ENCODE data around the gene ANKRD40.
"Not testable (repeated sequence)": the region's sequence is repeated elsewhere in the genome, so short reads cannot be mapped to it uniquely, and the experiment has no call there.

The ANKRD40 gene

DNA sequence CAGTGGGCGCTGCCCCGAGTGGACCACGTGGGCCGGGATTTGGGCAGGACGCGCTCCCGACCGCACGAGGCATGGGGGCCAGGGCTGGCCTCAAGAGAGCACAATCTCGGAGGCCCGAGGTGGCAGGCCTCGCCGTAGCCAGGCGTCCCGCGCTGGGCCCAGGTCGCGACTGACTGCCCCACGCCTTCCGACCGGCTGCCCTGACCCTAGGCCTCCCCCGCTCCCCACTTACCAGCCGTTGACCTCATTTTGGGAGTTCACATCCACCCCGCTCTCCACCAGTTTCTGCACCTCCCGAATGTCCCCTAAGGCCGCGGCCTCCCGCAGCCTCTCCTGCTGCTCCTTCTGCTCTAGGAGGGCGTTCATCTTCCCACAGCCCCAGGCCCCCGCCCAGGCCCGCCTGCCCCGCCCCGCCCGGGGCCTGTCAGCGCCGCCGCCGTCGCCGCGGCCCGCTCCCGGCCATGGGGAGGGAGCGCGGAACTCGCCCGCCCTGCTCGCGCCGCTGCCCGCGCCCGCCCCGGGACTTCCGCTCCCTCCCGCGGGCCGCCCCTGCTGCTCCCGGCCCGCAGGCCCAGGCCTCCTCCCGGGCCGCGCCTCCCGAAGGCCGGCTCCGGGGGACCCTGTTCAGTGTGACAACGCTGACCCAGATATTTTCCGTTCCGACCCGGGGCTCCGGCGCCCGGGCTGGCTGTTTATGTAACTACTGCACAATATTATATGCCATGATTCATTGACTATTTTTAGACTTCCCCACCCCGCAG is at the start of gene ANKRD40:
ANKRD40 (minus strand) TSS at position 626 of the 761 bp plus-strand sequence; CDS start at position 366, 260 bp downstream.
- peak; percentile 80 for DNase-seq

GRCh38 chr17:50754521-50754920 is 46.8 kb upstream of the ANKRD40 start:
- no peak for DNase-seq

GRCh38 chr17:50749245-50749644 is 41.5 kb upstream of the ANKRD40 start:
- DNase-seq = no peak

DNA sequence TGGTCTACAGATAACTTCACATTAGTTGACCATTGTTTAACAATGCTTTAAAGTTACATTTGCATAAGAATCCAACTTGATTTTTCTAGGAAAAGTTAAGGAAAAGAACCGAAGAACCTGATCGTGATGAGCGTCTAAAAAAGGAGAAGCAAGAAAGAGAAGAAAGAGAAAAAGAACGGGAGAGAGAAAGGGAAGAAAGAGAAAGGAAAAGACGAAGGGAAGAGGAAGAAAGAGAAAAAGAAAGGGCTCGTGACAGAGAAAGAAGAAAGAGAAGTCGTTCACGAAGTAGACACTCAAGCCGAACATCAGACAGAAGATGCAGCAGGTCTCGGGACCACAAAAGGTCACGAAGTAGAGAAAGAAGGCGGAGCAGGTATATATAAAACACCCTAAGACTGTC is 37.9 kb upstream of the ANKRD40 start:
- no peak for DNase-seq

GRCh38 chr17:50739098-50739497 is 31.4 kb upstream of the ANKRD40 start:
- no peak for DNase-seq

GRCh38 chr17:50737118-50737698 is 29.5 kb upstream of the ANKRD40 start:
- DNase-seq = no peak

DNA sequence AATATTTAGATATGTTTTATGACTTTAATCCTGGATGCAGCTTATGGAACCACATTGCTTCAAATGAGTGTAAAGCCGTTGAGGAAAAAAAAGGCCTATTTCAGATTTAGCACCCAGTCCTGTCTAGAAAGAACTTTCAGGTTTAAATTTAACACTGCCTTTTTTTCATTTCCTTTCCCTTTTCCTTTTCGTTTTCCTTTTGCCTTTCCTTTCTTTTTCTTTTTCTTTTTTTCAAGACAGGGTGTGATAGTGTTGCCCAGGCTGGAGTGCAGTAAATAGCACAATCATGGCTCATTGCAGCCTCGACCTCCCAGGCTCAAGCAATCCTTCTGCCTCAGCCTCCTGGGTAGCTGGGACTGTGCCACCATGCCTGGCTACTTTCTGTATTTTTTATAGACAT is 27.6 kb upstream of the ANKRD40 start:
- DNase-seq = no peak

GRCh38 chr17:50731575-50732460 is 24.1 kb upstream of the ANKRD40 start:
- DNase-seq = no peak

DNA sequence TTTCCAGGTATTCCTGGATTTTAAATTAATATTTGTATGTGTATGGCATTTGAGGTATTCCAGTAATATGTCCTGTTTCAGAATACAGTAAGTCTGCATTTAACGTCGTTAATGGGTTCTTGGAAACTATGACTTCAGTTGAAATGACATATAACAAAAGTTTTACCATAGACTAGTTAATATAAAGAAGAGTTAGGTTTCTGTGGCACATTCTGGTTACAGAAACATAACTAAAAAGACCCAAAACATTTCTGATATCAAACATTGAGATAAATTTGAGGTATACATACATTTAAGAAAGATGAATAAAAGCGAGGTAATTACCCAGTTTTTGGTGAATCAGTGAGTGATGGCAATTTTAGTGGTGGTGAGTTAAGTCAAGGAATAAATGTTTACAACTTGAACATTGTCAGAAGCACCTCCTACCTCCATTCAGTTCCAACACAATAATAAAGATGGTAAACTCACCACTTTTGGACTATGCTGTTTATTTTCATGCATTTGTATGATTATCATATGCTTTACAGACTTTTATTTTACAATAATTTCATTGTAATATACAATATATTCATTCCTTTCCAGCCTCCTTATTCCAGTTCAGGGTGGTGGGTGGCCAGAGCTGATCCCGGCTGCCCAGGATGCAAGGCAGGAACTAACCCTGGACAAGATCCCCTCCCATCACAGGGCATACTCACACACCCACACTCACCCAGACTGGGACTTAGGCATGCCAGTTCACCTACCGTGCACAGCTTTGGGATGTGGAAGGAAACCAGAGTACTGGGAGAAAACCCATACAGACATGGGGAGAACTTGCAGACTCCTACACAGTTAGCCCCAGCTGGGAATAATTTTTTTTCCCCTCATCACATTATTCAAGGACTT is 21.4 kb upstream of the ANKRD40 start:
- no peak for DNase-seq

DNA sequence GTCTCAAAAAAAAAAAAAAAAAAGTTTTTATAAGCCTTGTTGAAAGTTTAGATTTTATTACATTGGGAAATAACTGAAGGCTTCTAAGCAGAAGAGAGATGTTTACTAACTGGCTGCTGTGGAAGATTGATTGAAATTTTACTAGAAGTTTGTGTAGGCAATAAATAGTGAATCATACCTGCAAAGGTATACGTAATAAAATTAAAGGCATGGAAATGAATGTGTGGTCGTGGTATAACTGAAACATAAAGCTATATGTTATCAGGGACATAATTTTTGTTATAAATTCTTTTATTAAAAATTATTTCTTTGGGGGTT is 20.4 kb upstream of the ANKRD40 start:
- DNase-seq = no peak

DNA sequence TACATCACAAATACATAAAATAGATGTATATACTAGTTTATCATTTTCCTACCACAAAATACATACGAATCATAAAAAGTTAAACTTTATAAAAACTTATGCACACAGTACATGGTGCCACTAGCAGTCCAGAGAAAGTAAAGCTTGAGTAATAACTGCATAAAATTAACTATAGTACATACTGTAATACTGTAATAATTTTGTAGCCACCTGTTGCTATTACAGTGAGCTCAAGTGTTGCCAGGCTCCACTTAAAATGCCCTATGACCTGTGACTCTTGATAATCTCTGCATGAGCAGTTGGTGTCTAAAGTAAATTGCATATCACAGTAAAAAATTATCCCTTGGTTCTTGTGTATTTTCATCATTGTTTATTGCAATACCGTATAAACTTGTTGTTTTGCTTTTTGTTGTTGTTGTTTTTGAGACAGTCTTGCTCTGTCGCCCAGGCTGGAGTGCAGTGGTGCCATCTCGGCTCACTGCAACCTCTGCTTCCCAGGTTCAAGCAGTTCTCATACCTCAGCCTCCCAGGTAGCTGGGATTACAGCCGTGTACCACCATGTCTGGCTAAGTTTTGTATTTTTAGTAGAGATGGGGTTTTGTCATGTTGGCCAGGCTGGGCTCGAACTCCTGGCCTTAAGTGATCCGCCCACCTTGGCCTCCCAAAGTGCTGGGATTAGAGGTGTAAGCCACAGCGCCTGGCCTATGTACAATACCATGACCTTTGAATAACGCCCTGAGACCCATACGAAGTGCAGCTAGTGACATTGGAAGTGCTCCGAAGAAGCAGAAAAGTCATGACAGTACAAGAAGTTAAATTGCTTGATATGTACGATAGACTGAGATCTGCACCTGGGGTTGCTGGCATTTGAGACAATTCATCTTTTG is 18.3 kb upstream of the ANKRD40 start:
- DNase-seq = no peak

DNA sequence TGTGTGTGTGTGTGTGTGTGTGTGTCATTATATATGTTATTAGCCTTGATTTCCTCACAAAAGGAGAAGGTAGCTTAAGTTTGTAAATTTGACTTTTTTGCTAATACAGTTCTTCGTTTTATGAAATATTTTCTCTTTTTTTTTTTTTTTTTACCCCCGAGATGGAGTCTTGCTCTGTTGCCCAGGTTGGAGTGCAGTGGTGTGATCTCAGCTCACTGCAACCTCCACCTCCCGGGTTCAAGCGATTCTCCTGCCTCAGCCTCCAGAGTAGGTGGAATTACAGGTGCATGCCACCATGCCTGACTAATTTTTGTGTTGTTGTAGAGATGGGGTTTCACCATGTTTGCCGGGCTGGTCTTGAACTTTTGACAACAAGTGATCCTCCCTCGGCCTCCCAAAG is 16.9 kb upstream of the ANKRD40 start:
- DNase-seq = not testable (repeated sequence)

GRCh38 chr17:50722746-50723145 is 15.0 kb upstream of the ANKRD40 start:
- no peak for DNase-seq

DNA sequence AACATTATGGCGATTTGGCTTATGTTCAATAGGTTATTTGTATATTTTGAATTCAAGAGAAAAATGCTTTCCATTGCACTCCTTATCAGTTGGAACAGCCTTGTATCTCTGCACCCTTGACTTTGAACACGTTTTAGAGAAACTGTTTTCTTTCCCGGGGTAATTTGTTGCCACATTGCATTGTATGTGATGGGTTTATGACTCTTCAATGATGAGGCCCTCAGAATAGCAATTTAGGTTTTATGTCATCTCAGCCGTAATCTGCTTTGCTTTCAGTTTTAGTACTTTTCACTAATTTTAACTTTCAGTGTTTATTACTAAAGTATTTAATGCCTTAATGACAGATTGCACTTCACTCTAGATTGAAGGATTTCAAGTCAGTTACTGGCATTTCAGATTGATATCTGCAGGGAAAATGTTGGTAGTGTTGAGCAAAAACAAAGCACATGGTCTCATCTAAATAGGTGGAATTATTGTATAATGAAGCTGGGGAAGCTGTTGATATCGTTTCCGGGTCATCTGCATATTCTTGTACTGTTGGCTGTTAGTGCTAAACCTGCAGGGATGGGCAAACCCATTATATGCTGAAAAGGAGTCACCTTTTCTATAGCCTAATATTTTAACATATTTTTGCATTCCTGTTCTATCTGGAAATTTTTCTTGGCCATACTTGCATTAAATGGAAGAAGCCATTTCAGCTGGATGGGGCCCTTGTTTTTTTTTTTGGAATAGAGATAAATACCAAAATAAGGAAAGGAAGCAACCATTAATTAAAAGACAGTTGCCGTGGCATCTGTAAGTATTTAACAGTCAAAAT is 13.7 kb upstream of the ANKRD40 start:
- DNase-seq = no peak

DNA sequence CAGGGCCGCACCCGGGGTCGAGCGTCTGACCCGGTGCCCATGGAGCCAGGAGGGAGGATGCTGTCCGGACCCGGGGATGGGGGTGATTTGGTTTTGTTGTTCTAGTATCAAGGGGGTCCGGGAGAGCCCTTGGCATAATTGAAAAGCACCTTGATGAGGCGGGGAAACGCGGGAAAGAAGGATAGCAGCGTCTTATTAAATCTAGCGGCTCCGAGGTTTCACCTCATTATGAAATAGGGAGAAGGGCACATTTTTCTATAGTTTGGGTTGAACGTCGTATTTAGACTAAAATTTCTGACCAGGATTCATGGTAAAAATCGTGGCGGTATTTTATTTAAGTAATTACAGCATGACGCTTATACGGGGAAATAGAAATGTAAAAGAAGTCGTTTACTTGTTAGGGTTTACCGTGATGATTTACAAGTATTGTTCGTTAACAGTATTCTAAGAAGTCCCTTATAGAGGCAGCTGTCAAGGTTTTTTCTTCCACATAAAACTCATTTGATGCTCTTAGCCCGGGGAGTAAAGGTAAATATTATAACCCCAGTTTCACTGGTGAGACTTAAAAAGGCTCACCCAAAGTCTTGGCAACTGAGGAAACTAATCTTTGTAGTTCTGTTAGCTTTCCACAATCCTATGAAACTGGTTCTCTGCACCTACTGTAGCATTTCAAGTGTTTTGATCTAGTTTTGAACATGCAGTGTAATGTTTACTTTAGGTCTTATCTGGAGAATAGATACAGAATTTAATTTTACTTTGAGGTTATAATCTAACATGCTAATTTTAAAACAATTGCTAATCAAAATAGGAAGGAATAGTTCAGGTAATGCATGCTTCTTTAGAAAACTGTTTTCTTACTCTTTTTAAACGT is 12.4 kb upstream of the ANKRD40 start:
- DNase-seq = no peak

GRCh38 chr17:50719144-50719923 is 11.6 kb upstream of the ANKRD40 start, which contains the start of gene LUC7L3:
TSS of gene LUC7L3 (plus strand) at chr17:50719603. CDS start at chr17:50719733, 130 bp downstream.
- DNase-seq = peak; percentile 93

GRCh38 chr17:50715471-50715870 is 7.8 kb upstream of the ANKRD40 start:
- DNase-seq = no peak

DNA sequence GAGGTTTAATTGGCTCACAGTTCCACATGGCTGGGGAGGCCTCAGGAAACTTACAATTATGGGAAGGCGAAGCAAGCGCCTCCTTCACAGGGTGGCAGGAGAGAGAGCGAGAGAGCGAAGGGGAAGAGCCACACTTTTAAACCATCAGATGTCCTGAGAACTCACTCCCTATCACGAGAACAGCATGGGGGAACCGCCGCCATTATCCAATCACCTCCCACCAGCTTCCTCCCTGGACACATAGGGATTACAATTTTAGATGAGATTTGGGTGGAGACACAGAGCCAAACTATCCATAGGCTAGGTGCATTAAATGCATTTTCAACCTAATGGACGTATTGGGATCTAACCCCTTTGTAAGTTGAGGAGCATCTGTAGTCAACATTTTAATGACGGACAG is 4.9 kb upstream of the ANKRD40 start:
- no peak for DNase-seq

GRCh38 chr17:50710650-50711049 is 2.9 kb upstream of the ANKRD40 start:
- no peak for DNase-seq
